ENCODE measurements around the gene NTRK3.

DNA sequence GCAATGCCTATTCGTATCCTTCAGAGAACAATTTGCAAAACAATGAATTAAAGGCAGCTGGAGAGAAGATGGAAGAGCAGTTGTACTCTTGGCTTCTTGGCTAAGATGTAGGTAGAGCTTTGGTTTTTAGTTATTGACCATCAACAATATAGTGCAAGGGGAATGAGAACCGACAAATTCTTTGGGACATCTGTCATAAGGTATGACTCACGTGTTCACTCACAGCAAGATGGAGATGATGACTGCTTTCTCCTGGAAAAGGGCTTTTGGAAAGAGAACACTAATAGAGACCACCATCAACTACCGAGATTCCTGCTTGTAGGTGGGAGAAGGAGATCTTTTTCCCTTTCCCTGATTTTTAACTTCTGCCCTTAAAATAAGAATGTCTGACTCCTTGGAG lies 234.9 kb downstream of the NTRK3 start:
- TF ChIP-seq POLR2AphosphoS5 (IDR thresholded peaks at IDR 0.05), result no peak
- TF ChIP-seq, protein P1, sequence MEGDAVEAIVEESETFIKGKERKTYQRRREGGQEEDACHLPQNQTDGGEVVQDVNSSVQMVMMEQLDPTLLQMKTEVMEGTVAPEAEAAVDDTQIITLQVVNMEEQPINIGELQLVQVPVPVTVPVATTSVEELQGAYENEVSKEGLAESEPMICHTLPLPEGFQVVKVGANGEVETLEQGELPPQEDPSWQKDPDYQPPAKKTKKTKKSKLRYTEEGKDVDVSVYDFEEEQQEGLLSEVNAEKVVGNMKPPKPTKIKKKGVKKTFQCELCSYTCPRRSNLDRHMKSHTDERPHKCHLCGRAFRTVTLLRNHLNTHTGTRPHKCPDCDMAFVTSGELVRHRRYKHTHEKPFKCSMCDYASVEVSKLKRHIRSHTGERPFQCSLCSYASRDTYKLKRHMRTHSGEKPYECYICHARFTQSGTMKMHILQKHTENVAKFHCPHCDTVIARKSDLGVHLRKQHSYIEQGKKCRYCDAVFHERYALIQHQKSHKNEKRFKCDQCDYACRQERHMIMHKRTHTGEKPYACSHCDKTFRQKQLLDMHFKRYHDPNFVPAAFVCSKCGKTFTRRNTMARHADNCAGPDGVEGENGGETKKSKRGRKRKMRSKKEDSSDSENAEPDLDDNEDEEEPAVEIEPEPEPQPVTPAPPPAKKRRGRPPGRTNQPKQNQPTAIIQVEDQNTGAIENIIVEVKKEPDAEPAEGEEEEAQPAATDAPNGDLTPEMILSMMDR (IDR thresholded peaks at IDR 0.05), result no peak
- no peak for TF ChIP-seq POLR2A (IDR thresholded peaks at IDR 0.05)

Data from upper lobe of left lung (tissue), 4 donors.